ENCODE measurements around the gene KLHL6.

- no peak for TF ChIP-seq CTCF (IDR thresholded peaks at IDR 0.05; ENCODE audit: low read length)
- TF ChIP-seq EZH2 (optimal IDR thresholded peaks at IDR 0.05; ENCODE audit: low read depth, low read length), result no peak
Measured at GRCh38 chr3:183554377-183554776, 1.1 kb downstream of the KLHL6 start.
